ENCODE results near the gene SLC23A3.

SLC23A3 gene

GRCh38 chr2:219214786-219215185 is 45.0 kb upstream of the SLC23A3 start:
- no peak for DNase-seq
- no peak for TF ChIP-seq CTCF (IDR thresholded peaks at IDR 0.05; ENCODE audit: low read depth, low read length)
- Histone ChIP-seq H3K27me3 (ENCODE audit: insufficient read depth, low read depth, severe bottlenecking) (no peaks in the 10 kb centered on the region), H3K4me3 (ENCODE audit: low read depth, low read length) (no peak overlapping the region), H3K27ac (no peak overlapping the region), H3K9me3 (ENCODE audit: severe bottlenecking) (no peaks in the 10 kb centered on the region), H3K36me3 (peaks cover 75% of the 10 kb centered on the region)

- DNase-seq, result no peak
- peaks cover 77% of the 10 kb centered on the region for H3K36me3 ChIP-seq
- H3K27ac ChIP-seq, result no peak overlapping the region
- no peak for TF ChIP-seq CTCF (IDR thresholded peaks at IDR 0.05; ENCODE audit: low read depth, low read length)
- H3K9me3 ChIP-seq (ENCODE audit: severe bottlenecking), result no peaks in the 10 kb centered on the region
- H3K27me3 ChIP-seq (ENCODE audit: insufficient read depth, low read depth, severe bottlenecking), result no peaks in the 10 kb centered on the region
- no peak overlapping the region for H3K4me3 ChIP-seq (ENCODE audit: low read depth, low read length)
These were observed 44.3 kb upstream of the SLC23A3 start for GRCh38 chr2:219214141-219214540.

- Histone ChIP-seq H3K9me3 (ENCODE audit: severe bottlenecking) (no peaks in the 10 kb centered on the region), H3K4me3 (ENCODE audit: low read depth, low read length) (no peak overlapping the region), H3K36me3 (peaks cover 83% of the 10 kb centered on the region), H3K27ac (no peak overlapping the region), H3K27me3 (ENCODE audit: insufficient read depth, low read depth, severe bottlenecking) (no peaks in the 10 kb centered on the region)
- TF ChIP-seq CTCF (IDR thresholded peaks at IDR 0.05; ENCODE audit: low read depth, low read length), result no peak
- DNase-seq, result no peak
These were observed 43.8 kb upstream of the SLC23A3 start for GRCh38 chr2:219213486-219214071.

GRCh38 chr2:219213026-219213415 is 43.2 kb upstream of the SLC23A3 start:
- no peaks in the 10 kb centered on the region for H3K9me3 ChIP-seq (ENCODE audit: severe bottlenecking)
- H3K27me3 ChIP-seq (ENCODE audit: insufficient read depth, low read depth, severe bottlenecking), result no peaks in the 10 kb centered on the region
- H3K36me3 ChIP-seq, result peaks cover 88% of the 10 kb centered on the region
- no peak overlapping the region for H3K27ac ChIP-seq
- H3K4me3 ChIP-seq (ENCODE audit: low read depth, low read length), result no peak overlapping the region
- no peak for DNase-seq
- TF ChIP-seq CTCF (IDR thresholded peaks at IDR 0.05; ENCODE audit: low read depth, low read length), result no peak

GRCh38 chr2:219210886-219211362 is 41.1 kb upstream of the SLC23A3 start:
- H3K4me3 ChIP-seq (ENCODE audit: low read depth, low read length), result no peak overlapping the region
- peaks cover 82% of the 10 kb centered on the region for H3K36me3 ChIP-seq
- no peak for TF ChIP-seq CTCF (IDR thresholded peaks at IDR 0.05; ENCODE audit: low read depth, low read length)
- H3K27ac ChIP-seq, result no peak overlapping the region
- no peaks in the 10 kb centered on the region for H3K9me3 ChIP-seq (ENCODE audit: severe bottlenecking)
- H3K27me3 ChIP-seq (ENCODE audit: insufficient read depth, low read depth, severe bottlenecking), result no peaks in the 10 kb centered on the region
- DNase-seq, result no peak

Measured in WERI-Rb-1 (cell line).